TTC549 (cell line): ENCODE data around the gene TEDDM1.
"Not testable (repeated sequence)": the region's sequence is repeated elsewhere in the genome, so short reads cannot be mapped to it uniquely, and the experiment has no call there.

Experiments used
- FAIRE-seq: peaks from 2 replicates; lab custom pipeline; 2012; peaks lifted over from hg19 to GRCh38; lab: Jason Lieb, UNC

TEDDM1 gene

DNA sequence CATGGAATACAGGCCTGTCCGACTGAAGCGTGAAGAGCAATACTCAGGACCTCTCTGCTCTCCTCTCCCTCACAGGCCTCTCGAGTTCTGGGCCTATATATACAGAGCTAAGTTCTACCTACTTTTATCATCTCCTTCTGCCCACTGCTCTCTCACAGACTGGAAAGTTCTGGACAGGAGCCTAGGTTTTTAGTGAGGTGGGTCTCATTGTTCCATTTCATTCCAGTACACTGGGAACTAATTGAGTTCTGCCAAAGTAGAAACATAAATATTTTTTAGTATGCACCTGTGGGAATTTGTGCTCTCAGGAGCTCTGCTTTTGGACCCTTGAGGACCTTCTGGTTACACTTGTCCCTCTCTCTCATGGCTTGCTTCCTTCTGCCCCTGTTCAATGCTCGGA is at the start of gene TEDDM1:
TSS of gene TEDDM1 (minus strand) at position 101 of the 400 bp plus-strand sequence. CDS start 182 bp downstream, outside the sequence.
- FAIRE-seq, result no peak

GRCh38 chr1:182450087-182450486 is 49.6 kb upstream of the TEDDM1 start, which contains the start of gene RGSL1:
Gene RGSL1 (plus strand): TSS chr1:182450146. CDS start chr1:182450166, 20 bp downstream.
- FAIRE-seq, result no peak

DNA sequence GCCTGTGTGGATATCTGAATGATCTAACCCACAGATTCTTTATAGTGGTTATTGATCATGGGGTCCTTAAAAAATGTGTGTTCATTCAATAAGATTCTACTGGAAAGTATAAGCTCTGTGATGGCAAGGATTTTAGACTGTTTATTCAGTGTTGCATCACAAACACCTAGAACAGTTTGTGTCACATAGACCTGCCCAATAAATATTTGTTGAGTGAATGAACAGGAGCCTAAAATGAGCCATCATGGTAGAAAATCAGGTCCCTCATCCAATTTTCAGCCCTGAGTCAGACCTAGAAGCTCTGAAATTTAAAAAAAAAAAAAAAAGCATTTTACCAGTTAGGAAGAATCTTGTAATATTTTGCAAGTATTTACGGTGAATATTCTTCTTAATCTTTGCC is 47.2 kb upstream of the TEDDM1 start:
- FAIRE-seq, result no peak

DNA sequence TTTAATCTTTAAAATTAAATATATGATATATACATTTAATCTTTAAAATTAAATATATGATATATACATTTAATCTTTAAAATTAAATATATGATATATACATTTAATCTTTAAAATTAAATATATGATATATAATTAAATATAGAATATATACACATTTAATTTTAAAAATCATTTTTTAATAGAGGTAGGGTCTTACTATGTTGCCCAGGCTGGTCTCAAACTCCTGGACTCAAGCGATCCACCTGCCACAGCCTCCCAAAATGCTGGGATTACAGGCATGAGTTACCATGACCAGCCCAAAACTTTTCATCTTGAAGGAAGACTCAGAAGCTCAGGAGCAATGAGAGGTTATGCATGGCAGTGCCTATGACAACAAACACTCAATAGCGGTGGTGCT is 46.7 kb upstream of the TEDDM1 start:
- not testable (repeated sequence) for FAIRE-seq

- no peak for FAIRE-seq
These were observed 45.7 kb upstream of the TEDDM1 start for GRCh38 chr1:182446033-182446669.

DNA sequence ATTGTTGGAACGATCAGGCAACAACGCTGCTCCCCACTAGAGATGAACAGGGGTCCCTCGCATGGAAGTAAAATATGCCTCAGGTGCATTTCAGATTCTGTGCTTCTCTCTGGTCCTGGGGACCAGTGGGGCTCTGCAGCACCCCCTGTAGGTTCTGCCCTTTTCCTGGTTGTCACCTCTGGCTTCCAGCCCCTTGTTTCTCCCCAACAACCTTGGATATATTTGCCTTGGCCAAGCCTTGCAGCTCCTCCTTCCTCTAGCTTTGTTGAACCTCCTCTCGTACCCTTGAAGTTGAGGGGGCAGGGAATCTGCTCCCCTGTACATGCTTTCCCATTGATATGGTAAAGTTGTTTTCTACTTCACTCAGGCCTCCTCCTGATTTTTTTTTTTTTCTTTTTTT is 44.0 kb upstream of the TEDDM1 start:
- no peak for FAIRE-seq

- FAIRE-seq, result no peak
These were observed 41.9 kb upstream of the TEDDM1 start for GRCh38 chr1:182442333-182442732.

DNA sequence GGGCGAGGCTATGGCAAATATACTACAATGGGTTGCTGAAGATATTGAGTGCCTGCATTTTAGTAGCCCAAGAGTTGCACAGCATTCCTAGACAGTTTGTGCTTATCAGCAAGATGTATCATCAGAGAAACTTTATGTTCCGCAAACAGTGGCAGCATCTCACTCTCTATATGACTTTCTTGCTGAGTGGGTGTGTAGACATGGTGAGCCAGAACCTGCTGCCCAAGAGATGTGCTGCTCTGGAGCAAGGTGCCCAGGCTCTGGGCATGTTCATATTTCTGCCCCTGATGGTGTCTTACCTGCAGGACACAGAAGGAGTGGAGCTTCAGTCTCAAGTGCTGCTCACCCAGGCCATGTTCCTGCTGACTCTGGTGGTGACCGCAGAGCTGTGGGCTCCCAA is 41.3 kb upstream of the TEDDM1 start:
- FAIRE-seq, result no peak

DNA sequence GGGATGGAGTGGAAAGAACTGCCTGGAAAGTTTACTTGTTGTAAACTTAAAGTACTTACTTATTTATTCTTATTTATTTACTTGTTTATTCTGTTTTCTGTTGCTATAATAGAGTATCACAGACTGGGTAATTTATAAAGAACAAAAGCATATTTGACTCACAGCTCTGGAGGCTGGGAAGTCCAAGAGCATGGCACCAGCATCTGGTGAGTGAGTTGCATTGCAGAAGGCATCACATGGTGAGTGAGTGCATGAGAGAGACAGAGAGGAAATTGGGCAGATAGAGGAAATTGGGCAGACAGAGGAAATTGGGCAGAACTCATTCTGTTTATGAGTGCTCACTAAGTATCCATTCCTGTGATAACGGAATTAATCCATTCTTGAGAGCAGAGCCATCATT is 37.9 kb upstream of the TEDDM1 start:
- no peak for FAIRE-seq

GRCh38 chr1:182433580-182433979 is 33.1 kb upstream of the TEDDM1 start:
- no peak for FAIRE-seq

DNA sequence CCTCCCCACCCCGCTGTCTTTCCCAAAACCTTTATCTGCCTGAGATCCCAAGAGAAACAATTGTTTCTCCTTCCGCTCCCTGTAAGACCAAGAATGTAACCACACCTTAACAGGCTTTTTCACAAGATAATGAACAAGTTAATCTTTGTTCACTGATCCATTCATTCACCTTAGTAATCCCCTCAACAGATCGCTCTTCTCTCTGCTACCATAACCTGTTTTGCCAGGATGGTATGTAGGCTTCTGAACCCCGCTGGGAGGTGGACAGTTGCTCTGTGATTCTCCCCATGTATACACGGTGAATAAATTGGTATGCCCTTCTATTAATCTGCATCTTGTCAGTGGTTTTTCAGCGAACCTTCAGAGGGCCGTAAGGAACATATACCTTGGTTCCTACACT is 30.8 kb upstream of the TEDDM1 start:
- no peak for FAIRE-seq

- FAIRE-seq, result no peak
These were observed 30.0 kb upstream of the TEDDM1 start for GRCh38 chr1:182430263-182431068.

DNA sequence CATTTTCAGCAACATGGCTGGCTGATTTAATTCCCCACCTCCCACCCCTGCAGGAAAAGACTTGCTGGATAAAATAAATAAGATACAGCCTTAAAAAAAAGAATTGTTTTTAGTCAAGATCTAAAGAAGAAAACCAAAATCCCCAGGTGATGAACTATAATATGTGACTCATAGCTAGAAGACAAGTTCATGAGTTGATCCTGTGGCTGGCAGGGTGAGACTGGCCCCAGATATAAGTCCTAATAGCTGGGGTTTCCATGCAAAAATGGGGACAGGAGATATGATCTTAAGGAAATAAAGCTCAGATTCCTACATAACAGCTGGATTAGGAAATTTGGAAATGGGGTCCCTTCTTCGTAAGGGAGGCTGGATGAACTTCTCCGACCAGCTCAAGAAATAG is 27.6 kb upstream of the TEDDM1 start:
- no peak for FAIRE-seq

GRCh38 chr1:182426442-182427430 is 26.3 kb upstream of the TEDDM1 start:
- no peak for FAIRE-seq

DNA sequence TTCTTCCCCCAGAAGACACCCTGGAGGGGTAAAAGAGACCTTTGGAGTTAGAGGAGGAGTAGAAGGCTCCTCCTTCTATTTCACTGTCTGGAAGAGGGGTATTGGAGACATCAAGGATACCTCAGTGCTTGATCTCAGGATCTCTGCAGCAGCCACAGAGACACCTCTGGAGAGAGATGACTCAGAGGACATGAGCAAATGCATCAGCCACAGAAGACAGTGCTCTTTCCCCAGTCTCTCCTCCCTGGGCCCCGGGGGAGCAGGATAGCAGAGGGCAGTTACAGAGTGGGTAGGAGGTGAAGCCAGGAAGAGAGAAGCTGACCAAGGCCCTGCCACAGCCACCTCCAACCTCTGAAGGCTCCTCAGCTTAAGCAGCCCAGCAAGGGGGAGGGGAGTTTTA is 15.3 kb upstream of the TEDDM1 start:
- FAIRE-seq, result no peak

- no peak for FAIRE-seq
These were observed 13.5 kb upstream of the TEDDM1 start for GRCh38 chr1:182413969-182414368.

DNA sequence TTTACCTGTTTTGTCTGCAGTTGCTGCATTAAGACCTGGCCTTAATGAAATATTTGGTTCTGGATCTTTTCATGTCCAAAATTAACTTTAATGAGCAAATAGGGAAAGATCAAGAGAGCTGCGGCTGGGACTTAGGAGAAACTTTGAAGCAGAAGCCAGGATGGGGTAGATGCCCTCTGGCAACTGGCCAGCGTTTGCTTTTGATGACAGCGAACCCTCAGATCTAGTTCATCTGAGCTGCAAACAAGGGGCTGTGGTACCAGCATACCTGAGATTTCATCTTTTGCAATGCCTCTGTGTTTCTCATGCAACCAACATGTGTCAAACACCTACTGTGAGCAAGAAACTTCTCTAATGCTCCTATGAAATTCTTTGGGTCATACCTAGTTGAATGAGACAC is 13.0 kb upstream of the TEDDM1 start:
- no peak for FAIRE-seq

DNA sequence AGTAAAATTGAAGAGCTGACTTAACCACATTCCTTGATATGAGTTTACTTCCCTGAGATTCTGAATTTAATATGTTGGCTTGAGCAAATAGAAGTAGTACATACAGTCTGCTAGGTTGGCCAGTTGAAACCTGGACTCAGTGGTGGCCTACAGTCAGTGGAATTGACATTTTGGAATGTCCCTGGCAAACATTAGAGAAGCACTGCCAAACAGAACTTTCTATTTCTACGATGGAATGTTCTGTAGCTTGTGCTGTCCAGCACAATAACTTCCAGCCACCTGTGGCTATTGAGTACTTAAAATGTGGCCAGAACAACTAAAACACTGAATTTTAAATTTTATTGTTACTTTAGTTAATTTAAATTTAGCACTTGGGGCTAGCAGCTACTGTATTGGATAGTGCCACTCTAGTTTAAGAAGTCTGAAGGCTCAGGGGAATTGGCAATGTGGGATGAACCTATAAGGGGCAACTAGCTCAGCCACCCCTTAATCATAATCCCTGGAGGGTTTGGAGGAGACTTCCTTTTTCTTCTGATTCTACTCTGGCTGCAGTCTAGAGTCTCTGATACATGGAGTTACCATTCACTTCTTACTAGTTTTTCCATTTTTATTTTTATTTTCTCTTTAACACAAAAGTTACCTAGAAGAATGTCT is 10.3 kb upstream of the TEDDM1 start:
- no peak for FAIRE-seq

DNA sequence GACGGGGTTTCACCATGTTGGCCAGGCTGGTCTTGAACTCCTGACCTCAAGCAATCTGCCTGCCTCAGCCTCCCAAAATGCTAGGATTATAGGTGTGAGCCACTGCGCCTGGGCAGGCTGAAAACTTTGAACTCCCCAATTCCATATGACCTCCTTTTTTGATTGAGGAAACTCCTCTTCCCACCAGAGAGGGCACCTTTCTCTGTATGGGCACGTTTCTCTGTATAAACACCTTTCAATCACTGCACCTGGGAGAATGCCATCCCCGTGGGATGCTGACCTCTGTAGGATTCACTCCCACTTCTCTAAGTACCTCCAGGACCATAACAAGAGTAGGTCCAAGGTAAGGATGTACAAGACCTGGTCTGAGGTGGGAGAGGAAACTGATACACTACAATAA is 9.7 kb upstream of the TEDDM1 start:
- no peak for FAIRE-seq

GRCh38 chr1:182408435-182409075 is 8.1 kb upstream of the TEDDM1 start:
- FAIRE-seq, result no peak

GRCh38 chr1:182407724-182408123 is 7.3 kb upstream of the TEDDM1 start:
- no peak for FAIRE-seq

DNA sequence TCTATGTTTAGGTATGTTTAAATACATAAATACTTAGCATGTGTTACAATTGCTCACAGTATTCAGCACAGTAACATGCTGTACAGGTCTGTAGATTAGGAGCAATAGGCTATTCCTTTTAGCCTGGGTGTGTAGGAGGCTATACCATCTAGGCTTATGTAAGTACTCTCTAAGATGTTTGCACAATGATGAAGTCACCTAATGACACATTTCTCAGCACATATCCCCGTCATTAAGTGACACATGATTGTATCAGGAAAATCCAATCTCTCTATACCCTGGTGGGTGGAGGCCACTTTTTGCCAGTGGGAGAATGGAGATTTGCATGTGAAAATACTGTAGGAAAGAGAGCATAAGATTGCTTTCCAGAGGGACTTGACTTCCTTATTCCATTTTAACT is 5.5 kb upstream of the TEDDM1 start:
- FAIRE-seq, result no peak
